ENCODE results near the gene CHSY1.
"Not testable (repeated sequence)": the region's sequence is repeated elsewhere in the genome, so short reads cannot be mapped to it uniquely, and the experiment has no call there.

The CHSY1 gene

DNA sequence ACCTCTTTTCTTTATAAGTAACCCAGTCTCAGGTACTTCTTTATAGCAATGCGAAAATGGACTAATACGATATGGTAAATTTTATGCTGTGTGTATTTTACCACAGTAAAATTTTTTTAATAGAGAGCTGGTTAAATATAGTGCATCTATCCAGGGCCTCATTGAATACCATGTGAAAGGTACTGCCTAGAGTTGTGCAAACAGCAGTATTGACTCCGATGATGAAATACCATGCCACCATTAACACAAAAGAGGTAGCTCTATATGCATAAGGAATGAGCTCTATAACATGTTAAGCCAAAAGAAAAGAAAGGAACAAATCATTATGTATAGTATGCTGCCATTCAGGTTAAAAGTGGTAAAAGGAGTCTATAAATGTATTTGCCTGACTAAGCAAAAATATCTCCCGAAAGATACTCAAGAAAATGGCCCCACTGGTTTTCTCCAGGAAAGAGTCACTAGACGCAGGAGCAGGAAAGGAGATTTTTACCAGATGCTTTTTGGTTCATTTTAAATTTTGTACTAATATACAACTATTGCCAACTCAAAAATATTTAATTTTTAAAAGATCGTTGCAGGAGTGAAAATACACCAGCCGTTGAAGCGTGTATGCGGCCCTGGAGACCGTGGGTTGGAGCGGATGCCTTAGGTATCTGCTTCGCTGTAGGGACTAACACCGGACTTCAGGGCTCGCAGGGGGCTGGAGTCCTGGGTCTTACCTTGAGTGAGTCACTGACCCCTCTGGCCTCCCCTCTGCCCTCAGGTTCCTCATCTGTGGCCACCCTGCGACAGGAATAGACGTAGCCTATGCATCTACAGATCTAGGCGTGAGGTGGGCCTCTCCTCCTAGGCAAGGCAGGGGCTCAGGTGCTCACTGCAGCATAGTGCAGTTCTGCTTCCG, 120.1 kb downstream of the CHSY1 start:
- no peak for DNase-seq

GRCh38 chr15:101129851-101130380, 121.9 kb downstream of the CHSY1 start:
- DNase-seq = no peak

DNA sequence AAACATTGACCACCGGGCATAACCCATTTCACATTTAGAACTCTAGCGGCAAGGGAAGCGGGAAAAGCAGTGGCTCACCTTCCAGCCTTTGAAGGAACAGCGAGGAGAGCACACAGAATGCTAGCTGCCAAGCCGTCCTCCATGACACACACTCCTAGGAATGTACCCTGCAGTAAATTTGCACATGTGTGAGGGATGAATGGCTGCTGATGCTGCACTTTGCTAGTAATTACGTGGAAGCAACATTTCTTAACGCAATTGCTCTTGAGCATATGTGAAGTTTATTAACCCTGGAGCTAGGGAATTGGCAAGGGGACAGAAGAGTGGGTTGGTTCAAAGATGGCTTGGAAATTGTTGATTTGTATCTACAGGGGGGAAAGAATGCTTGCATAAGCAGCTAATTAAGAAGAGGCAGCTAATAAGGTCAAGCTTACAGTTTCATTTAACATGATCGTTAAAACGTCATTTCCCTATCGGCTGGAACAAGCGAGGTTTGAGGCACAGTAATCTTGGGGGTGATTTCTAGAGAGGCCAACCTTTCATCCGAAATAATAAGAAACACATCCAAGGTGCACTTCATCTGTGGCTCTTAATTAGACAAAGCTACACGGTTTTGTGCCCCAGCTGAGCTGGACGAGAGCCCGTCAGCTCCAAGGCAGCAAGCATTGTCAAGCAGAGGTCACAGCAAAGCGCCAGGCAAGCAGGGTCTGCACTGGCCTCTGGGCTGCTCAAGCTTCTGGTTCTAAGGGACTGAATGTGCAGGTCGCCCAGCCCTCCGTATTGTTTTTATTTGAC, 123.4 kb downstream of the CHSY1 start:
- no peak for DNase-seq

- DNase-seq = peak; percentile 46
Observed at GRCh38 chr15:101127506-101128076, 124.3 kb downstream of the CHSY1 start.

GRCh38 chr15:101126618-101127505, 125.0 kb downstream of the CHSY1 start:
- peak; percentile 19 for DNase-seq

GRCh38 chr15:101125881-101126428, 125.9 kb downstream of the CHSY1 start:
- DNase-seq = not testable (repeated sequence)

Measured in activated naive CD4-positive, alpha-beta T cell treated with Interleukin-2 at 50 U/mL for 16 hours (primary cell).